A549 (cell line): ENCODE data around the gene TUFM.
"Not testable (repeated sequence)": the region's sequence is repeated elsewhere in the genome, so short reads cannot be mapped to it uniquely, and the experiment has no call there.

Experiments
- BHLHE40 ChIP-seq: IDR thresholded peaks from 2 replicates; pipeline ENCODE4 v1.6.1; 2012; ENCODE audit warnings: low read depth, low read length, inconsistent platforms
- CEBPB ChIP-seq, 2 experiments: fragments of >200 bp in 1 of 2; sonication (Bioruptor Twin) in 1 of 2; formaldehyde crosslinking in 1 of 2; IDR thresholded peaks; 2 replicates each; pipeline ENCODE4 v1.6.1; 2012 to 2016
- CHD2 ChIP-seq: fragments of 150-350 bp; IDR thresholded peaks from 2 replicates; pipeline ENCODE4 v1.6.1; 2014; ENCODE audit warnings: low read length; ENCODE audit not compliant: partially characterized antibody
- CTCF ChIP-seq: fragments of >200 bp; sonication (Bioruptor Twin); formaldehyde crosslinking; IDR thresholded peaks from 3 replicates; pipeline ENCODE4 v1.5.1; 2016
- MAZ ChIP-seq: fragments of 150-350 bp; IDR thresholded peaks from 2 replicates; pipeline ENCODE4 v1.6.1; 2014; ENCODE audit warnings: antibody characterized with exemption, low read depth, low read length, borderline replicate concordance
- POLR2A ChIP-seq: IDR thresholded peaks from 2 replicates; pipeline ENCODE4 v1.6.1; 2012; ENCODE audit warnings: mild to moderate bottlenecking, low read length
- SMC3 ChIP-seq: fragments of >200 bp; sonication (Bioruptor Twin); formaldehyde crosslinking; IDR thresholded peaks from 3 replicates; pipeline ENCODE4 v1.6.1; 2018; ENCODE audit warnings: inconsistent platforms

GRCh38 chr16:28807445-28808120, 38.6 kb downstream of the TUFM start:
- not testable (repeated sequence) for TF ChIP-seq CHD2; MAZ; CEBPB (IDR thresholded peaks at IDR 0.05); POLR2A; SMC3; BHLHE40; CTCF
